ENCODE data around the gene LRRC15. TPM values are rescaled to one million over a fixed set of nuclear protein-coding genes. Genes with fewer than 3 reads are reported as not detected.

The LRRC15 gene
- total RNA-seq, 1 experiment from 2014 or later, result 0.36 TPM

DNA sequence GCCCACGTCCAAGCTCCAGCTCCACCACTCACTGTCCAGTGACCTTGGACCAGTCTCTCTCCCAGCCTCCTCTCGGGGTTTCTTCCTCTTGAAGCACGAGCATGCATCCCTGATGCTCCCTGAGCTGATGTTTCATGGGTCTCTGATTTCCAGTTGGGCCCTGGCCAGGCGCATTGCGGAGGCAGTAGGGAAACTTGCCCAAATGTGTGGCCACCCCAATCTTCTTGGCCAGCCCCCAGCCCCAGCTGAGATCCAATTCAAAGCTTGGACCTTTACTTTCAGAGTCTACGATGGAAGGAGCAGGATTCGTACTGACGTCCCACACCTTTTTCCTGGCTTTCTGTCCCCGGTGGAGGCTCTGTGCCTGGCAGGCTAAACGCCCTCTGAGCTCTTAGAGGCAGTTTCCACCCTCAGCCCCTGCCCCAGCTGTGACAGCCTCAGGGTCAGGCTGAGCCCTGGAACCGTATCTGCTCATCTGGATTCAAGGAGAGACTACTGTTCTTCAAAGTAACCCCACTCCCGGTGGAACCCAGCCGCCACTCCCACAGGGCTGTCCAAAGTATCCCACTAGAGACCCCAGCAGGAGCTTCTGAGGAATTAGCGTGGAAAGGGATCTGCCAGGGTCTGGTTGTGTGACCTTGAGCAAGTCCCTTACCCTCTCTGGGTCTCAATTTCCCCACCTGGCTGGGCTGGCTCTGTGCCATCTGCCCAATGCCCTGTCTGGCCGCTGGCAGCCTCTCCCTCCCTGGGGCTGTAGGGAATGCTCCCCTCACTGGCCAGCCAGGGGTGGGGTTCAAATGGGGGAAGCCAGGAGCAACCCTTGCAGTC lies 55.8 kb downstream of the LRRC15 start:
- peaks cover 14% of the 10 kb centered on the region for H3K79me2 ChIP-seq (ENCODE audit: low read length)
- no peaks in the 10 kb centered on the region for H3K9me3 ChIP-seq (ENCODE audit: low read length)
- no TSS peak for BruUV-seq (replicated peaks)
- H3K4me2 ChIP-seq (ENCODE audit: low read length), result no peak overlapping the region
- no peaks in the 10 kb centered on the region for H3K27me3 ChIP-seq (ENCODE audit: low read length)
- no peak overlapping the region for H3K9ac ChIP-seq (ENCODE audit: low read length)
- H3K36me3 ChIP-seq (ENCODE audit: low read depth, low read length), result peaks cover 2% of the 10 kb centered on the region
- peaks cover 27% of the 10 kb centered on the region for H3K4me1 ChIP-seq (ENCODE audit: insufficient read depth, low read length)
- intact Hi-C loops (cut with micrococcal nuclease), result loop anchor here (1.0 to 10.0 kb wide), 3 partner anchors 36 to 239 kb away; no protein-coding TSS in a partner anchor
- ChIA-PET CTCF (interaction anchor here (0.7 to 1.4 kb wide), 3 partner anchors 172 to 648 kb away, joined by 4 to 7 read pairs (median 4); no protein-coding TSS in a partner anchor), POLR2A (ENCODE audit: unreplicated experiment) (interaction anchor here (0.5 to 1.1 kb wide), 2 partner anchors 172 to 183 kb away, joined by 3 to 22 read pairs; no protein-coding TSS in a partner anchor)
- TF ChIP-seq, protein P1, sequence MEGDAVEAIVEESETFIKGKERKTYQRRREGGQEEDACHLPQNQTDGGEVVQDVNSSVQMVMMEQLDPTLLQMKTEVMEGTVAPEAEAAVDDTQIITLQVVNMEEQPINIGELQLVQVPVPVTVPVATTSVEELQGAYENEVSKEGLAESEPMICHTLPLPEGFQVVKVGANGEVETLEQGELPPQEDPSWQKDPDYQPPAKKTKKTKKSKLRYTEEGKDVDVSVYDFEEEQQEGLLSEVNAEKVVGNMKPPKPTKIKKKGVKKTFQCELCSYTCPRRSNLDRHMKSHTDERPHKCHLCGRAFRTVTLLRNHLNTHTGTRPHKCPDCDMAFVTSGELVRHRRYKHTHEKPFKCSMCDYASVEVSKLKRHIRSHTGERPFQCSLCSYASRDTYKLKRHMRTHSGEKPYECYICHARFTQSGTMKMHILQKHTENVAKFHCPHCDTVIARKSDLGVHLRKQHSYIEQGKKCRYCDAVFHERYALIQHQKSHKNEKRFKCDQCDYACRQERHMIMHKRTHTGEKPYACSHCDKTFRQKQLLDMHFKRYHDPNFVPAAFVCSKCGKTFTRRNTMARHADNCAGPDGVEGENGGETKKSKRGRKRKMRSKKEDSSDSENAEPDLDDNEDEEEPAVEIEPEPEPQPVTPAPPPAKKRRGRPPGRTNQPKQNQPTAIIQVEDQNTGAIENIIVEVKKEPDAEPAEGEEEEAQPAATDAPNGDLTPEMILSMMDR (conservative IDR thresholded peaks at IDR 0.05; ENCODE audit: low read depth, low read length), result peak; percentile 37; the same call in 1 of the 2 replicates
- no peak for TF ChIP-seq EZH2phosphoT487 (IDR thresholded peaks at IDR 0.05; ENCODE audit: borderline replicate concordance, low read length)
- no peaks in the 10 kb centered on the region for H3K9me2 ChIP-seq (replicated peaks; ENCODE audit: low read length)
- H3K4me3 ChIP-seq (ENCODE audit: low read length), result no peak overlapping the region
- no peaks in the 10 kb centered on the region for H3F3A ChIP-seq (ENCODE audit: low read length, unreplicated experiment)
- peak; percentile 12 for DNase-seq
- no peaks in the 10 kb centered on the region for H4K20me1 ChIP-seq (ENCODE audit: low read length)
- ATAC-seq, result no peak
- H3K27ac ChIP-seq (ENCODE audit: low read length), result no peak overlapping the region
- H2AFZ ChIP-seq (ENCODE audit: low read length), result no peak overlapping the region

GRCh38 chr3:194312743-194313281 lies 56.7 kb downstream of the LRRC15 start:
- DNase-seq (peak; percentile 83), ATAC-seq (peak; percentile 43)
- Histone ChIP-seq H3K4me2 (ENCODE audit: low read length) (peak overlapping the region; percentile 54), H2AFZ (ENCODE audit: low read length) (no peak overlapping the region), H3K9me2 (replicated peaks; ENCODE audit: low read length) (no peaks in the 10 kb centered on the region), H3F3A (ENCODE audit: low read length, unreplicated experiment) (no peaks in the 10 kb centered on the region), H3K36me3 (ENCODE audit: low read depth, low read length) (no peaks in the 10 kb centered on the region), H4K20me1 (ENCODE audit: low read length) (no peaks in the 10 kb centered on the region), H3K4me3 (ENCODE audit: low read length) (no peak overlapping the region), H3K9me3 (ENCODE audit: low read length) (no peaks in the 10 kb centered on the region), H3K4me1 (ENCODE audit: insufficient read depth, low read length) (peaks cover 27% of the 10 kb centered on the region), H3K27ac (ENCODE audit: low read length) (0 out of 2 replicates have a peak overlapping the region, but pooled peaks have one; percentile 12), H3K79me2 (ENCODE audit: low read length) (0 out of 2 replicates have a peak, but pooled peaks cover 7% of the 10 kb centered on the region), H3K9ac (ENCODE audit: low read length) (no peak overlapping the region), H3K27me3 (ENCODE audit: low read length) (no peaks in the 10 kb centered on the region)
- ChIA-PET POLR2A (ENCODE audit: unreplicated experiment) (interaction anchor here (0.6 to 1.1 kb wide), 2 partner anchors 171 to 182 kb away, joined by 3 to 6 read pairs; no protein-coding TSS in a partner anchor), CTCF (interaction anchor here (0.6 to 1.4 kb wide), 3 partner anchors 42 to 647 kb away, joined by 4 to 7 read pairs (median 4); no protein-coding TSS in a partner anchor)
- BruUV-seq (replicated peaks), result no TSS peak
- TF ChIP-seq EZH2phosphoT487 (IDR thresholded peaks at IDR 0.05; ENCODE audit: borderline replicate concordance, low read length), result no peak
- no peak for TF ChIP-seq EZH2 (IDR thresholded peaks at IDR 0.05; ENCODE audit: low read length, unreplicated experiment)
- TF ChIP-seq, protein P1 (conservative IDR thresholded peaks at IDR 0.05; ENCODE audit: low read depth, low read length), result no peak
- intact Hi-C loops (cut with micrococcal nuclease), result loop anchor here (1.0 to 10.0 kb wide), 3 partner anchors 36 to 238 kb away; no protein-coding TSS in a partner anchor

Measured in PC-3 (cell line).